BLaER1 (cell line): ENCODE measurements around the gene GYS1.

Experiments
- H3K27ac ChIP-seq: shearing (Covaris generic); formaldehyde crosslinking; 2 replicates; pipeline ENCODE4 v1.8.1; 2022
- H3K27me3 ChIP-seq: shearing (Covaris generic); formaldehyde crosslinking; 2 replicates; pipeline ENCODE4 v1.8.1; 2022
- H3K36me3 ChIP-seq: shearing (Covaris generic); formaldehyde crosslinking; 2 replicates; pipeline ENCODE4 v1.8.1; 2022
- H3K4me1 ChIP-seq: shearing (Covaris generic); formaldehyde crosslinking; 2 replicates; pipeline ENCODE4 v1.8.1; 2022
- H3K4me2 ChIP-seq: shearing (Covaris generic); formaldehyde crosslinking; 2 replicates; pipeline ENCODE4 v1.8.1; 2022
- H3K4me3 ChIP-seq: shearing (Covaris generic); formaldehyde crosslinking; 2 replicates; pipeline ENCODE4 v1.8.1; 2022
- H3K9ac ChIP-seq: shearing (Covaris generic); formaldehyde crosslinking; 2 replicates; pipeline ENCODE4 v1.8.1; 2022
- H3K9me3 ChIP-seq: shearing (Covaris generic); formaldehyde crosslinking; 2 replicates; pipeline ENCODE4 v1.8.1; 2022
- H4K20me1 ChIP-seq: shearing (Covaris generic); formaldehyde crosslinking; 2 replicates; pipeline ENCODE4 v1.8.1; 2022
- Cebpa-rat ChIP-seq: shearing (Covaris generic); IDR thresholded peaks from 2 replicates; pipeline ENCODE4 v1.8.1; 2022

Gene GYS1

DNA sequence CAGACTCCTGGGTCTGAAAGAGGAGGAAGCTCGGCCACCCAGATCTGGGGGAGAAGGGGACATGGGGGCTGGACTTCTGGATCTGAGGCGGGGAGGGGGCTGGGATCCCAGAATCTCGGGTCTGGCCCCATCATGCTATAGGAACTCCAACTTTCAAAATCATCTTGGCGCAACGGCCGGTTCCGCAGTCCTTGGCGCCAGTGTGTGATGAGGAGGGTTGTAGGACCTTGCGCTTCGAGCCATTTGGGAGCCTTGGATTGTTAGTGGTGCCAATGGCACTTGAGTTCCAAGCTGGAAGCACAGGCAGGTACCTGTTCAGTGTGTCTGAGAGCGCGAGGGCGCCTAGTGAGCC is 902 bp upstream of the GYS1 start:
- Histone ChIP-seq H3K27ac (peak overlapping the region; percentile 92), H3K9me3 (no peaks in the 10 kb centered on the region), H3K27me3 (no peaks in the 10 kb centered on the region), H3K9ac (peak overlapping the region; percentile 93), H3K4me3 (peak overlapping the region; percentile 94), H3K36me3 (peaks cover 26% of the 10 kb centered on the region), H3K4me1 (peaks cover 55% of the 10 kb centered on the region), H4K20me1 (peaks cover 48% of the 10 kb centered on the region), H3K4me2 (peak overlapping the region; percentile 98)
- TF ChIP-seq Cebpa-rat: no peak

DNA sequence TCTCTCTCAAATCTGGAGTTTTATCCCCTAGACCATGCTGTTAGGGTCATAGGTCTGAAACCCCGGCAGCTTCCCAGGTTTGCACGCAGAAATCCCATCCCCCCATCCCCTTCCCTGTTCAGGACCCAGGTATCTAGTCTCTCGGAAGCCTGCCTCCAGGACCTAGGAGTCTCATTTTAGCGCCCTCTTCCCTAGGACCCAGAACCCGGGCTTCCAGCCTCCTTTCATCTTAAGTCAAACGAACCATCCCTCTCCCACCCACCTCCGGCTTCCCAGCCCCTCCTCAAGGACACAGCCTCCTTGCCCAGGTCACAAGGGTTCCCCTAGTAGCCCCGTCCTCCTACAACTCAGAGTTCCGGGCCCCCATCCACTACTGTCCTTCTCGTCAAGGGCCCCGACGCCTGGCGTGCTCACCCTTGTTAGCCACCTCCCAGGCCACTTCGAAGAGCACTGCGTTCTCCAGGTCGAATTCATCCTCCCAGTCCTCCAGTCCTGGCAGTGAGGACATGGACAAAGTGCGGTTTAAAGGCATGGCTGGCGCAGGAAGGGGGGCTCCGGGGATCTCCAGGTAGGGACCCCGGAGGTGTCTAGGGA is 431 bp downstream of the GYS1 start:
- Histone ChIP-seq H3K4me2 (peak overlapping the region; percentile 99), H4K20me1 (peaks cover 34% of the 10 kb centered on the region), H3K36me3 (peaks cover 31% of the 10 kb centered on the region), H3K9me3 (no peaks in the 10 kb centered on the region), H3K4me1 (peaks cover 66% of the 10 kb centered on the region), H3K27me3 (no peaks in the 10 kb centered on the region), H3K9ac (peak overlapping the region; percentile 93), H3K27ac (peak overlapping the region; percentile 86), H3K4me3 (peak overlapping the region; percentile 94)
- no peak for TF ChIP-seq Cebpa-rat

DNA sequence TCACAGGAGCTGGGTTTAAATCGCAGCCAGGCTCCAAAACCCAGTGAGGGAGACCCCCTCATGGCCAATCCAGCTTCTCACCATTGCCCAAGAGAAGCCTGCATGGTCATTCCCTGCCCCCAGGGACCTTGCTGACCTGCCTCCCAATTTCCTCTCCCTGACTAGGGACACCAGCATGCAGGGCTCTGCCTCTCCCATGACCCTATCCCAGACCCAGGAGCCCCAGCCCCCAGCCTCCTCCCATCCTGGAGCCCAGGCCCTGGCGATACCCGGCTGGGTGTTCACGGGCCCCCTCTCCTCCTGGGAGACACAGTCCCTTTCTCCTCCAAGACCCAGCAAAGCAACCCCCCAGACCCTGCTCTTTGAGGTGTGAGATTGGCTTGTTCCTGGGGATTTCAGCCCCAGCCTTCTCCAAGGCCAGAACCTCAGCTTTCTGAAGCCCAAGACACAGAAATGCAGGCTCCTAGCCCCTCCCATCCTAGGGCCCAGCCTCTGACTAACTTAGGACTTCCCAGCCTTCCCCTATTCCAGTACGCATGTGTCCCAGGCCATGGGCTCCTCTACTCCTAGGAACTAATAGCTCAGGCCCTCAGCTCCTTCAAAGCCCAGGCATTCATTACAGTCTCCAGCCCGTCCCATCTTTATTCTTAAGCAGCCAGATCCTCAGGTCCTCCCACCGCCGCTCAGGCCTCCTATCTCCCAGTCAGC is 1.1 kb downstream of the GYS1 start:
- no peak for TF ChIP-seq Cebpa-rat
- Histone ChIP-seq H3K4me1 (peaks cover 66% of the 10 kb centered on the region), H3K36me3 (peaks cover 34% of the 10 kb centered on the region), H3K4me2 (peak overlapping the region; percentile 99), H3K27ac (peak overlapping the region; percentile 86), H3K9ac (peak overlapping the region; percentile 93), H3K27me3 (no peaks in the 10 kb centered on the region), H3K9me3 (no peaks in the 10 kb centered on the region), H4K20me1 (peaks cover 28% of the 10 kb centered on the region), H3K4me3 (peak overlapping the region; percentile 94)

DNA sequence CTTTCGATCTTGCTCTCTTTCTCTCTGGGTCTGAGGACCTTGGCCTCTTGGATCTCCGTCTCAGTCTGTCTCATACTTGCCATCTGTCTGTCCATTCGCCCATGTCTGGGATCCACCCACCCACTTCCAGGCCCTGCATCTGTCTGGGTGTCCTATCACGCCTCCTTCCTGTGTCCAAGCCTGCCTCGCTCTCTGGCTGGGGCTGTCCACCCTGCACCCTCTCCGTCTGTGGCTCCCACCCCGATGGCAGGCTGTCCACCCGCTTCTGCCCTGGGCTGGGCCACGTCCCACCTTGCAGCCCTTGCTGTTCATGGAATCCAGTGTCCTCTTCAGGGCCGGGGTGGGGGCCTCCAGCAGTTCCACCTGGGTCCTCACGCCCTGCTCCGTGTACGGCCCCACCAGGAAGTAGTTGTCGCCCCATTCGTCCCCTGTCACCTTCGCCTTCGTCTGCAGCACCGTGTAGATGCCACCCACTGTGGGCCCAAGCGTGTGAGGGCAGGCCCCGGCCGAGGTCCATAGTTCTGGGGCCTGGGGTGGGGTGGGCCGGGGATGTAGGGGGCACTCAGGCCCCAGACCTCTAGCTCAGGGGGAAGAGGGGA is 2.0 kb downstream of the GYS1 start:
- Histone ChIP-seq H4K20me1 (peaks cover 19% of the 10 kb centered on the region), H3K4me1 (peaks cover 63% of the 10 kb centered on the region), H3K9ac (peak overlapping the region; percentile 93), H3K9me3 (no peaks in the 10 kb centered on the region), H3K4me2 (peak overlapping the region; percentile 99), H3K36me3 (peaks cover 39% of the 10 kb centered on the region), H3K27ac (peak overlapping the region; percentile 86), H3K27me3 (no peaks in the 10 kb centered on the region), H3K4me3 (peak overlapping the region; percentile 94; the same call in 1 of the 2 replicates)
- TF ChIP-seq Cebpa-rat: no peak

DNA sequence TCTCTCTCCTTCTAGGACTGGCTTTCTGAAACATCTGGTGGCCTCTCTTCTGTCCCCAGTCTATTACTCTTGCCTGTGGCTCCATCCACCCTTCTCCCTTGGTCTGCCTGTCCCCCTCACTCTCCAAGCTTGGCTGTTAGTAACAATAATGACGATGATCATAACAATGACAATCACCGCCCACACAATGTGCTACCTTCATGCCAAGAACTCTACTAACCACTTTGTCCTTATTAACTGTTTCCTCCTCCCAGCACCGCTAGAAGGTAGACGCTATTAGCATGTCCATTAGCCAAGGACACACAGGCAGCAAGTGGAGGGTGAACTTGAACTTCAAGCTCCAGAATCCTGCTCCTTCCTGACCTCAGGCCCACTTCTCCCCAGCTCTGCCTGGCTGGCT is 2.7 kb downstream of the GYS1 start:
- Histone ChIP-seq H3K4me2 (peak overlapping the region; percentile 99), H3K36me3 (peaks cover 46% of the 10 kb centered on the region), H3K9ac (peak overlapping the region; percentile 93), H3K27ac (peak overlapping the region; percentile 86), H4K20me1 (peaks cover 12% of the 10 kb centered on the region), H3K4me3 (0 out of 2 replicates have a peak overlapping the region, but pooled peaks have one; percentile 27), H3K9me3 (no peaks in the 10 kb centered on the region), H3K4me1 (peaks cover 56% of the 10 kb centered on the region), H3K27me3 (no peaks in the 10 kb centered on the region)
- TF ChIP-seq Cebpa-rat: no peak

DNA sequence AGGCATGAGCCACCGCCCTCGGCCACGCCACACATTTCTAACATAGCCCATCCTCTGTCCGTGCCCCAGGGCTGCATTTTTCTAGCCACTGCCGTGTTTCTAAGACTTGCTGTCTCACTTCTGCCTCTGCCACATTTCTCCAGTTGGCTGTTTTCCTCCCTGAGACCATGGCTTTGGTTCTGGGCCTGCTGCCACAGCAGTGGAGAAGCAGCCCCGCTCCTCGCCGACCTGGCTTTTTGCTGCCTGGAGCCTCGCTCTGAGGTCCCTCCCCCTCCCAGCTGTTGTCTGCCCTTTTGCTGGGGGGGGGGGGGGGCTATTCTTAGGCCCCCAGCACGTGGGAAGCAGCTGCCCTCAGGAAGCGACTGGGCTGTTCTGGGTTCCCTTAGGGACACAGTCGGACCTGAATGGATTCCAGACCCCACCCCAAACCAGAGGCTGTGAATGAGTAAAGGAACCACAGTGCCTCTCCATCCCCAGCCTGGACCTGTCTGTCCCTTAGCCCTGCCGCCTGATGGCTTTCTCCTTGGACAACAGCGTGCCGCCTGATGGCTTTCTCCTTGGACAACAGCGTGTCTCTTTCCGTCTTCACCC is 3.3 kb downstream of the GYS1 start:
- peak overlapping the region; percentile 93 for H3K9ac ChIP-seq
- H3K27ac ChIP-seq: peak overlapping the region; percentile 86
- peak overlapping the region; percentile 99 for H3K4me2 ChIP-seq
- H3K4me3 ChIP-seq: peak overlapping the region; percentile 27; the same call in 1 of the 2 replicates
- TF ChIP-seq Cebpa-rat: no peak
- H3K36me3 ChIP-seq: peaks cover 52% of the 10 kb centered on the region
- no peaks in the 10 kb centered on the region for H3K9me3 ChIP-seq
- peaks cover 50% of the 10 kb centered on the region for H3K4me1 ChIP-seq
- no peaks in the 10 kb centered on the region for H3K27me3 ChIP-seq
- peaks cover 8% of the 10 kb centered on the region for H4K20me1 ChIP-seq

DNA sequence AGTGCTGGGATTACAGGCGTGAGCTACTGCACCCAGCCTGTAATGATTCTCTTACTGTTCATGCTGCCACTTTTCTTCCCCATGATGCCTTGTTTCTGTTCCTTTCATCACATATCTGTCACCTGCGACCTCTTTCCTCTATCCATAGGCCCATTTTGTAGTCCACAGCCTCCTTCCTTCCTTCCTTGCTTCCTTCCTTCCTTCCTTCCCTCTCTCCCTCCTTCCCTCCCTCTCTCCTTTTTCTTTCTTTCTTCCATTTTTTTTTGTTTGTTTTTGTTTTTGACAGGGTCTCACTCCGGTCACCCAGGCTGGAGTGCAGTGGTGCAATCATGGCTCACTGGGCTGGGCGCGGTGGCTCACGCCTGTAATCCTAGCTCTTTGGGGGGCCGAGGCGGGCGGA is 4.2 kb downstream of the GYS1 start:
- Histone ChIP-seq H3K36me3 (peaks cover 62% of the 10 kb centered on the region), H3K9ac (peak overlapping the region; percentile 93), H3K9me3 (no peaks in the 10 kb centered on the region), H3K27me3 (no peaks in the 10 kb centered on the region), H3K4me1 (peaks cover 43% of the 10 kb centered on the region), H4K20me1 (peaks cover 8% of the 10 kb centered on the region), H3K4me3 (no peak overlapping the region), H3K4me2 (peak overlapping the region; percentile 99), H3K27ac (peak overlapping the region; percentile 86)
- no peak for TF ChIP-seq Cebpa-rat

DNA sequence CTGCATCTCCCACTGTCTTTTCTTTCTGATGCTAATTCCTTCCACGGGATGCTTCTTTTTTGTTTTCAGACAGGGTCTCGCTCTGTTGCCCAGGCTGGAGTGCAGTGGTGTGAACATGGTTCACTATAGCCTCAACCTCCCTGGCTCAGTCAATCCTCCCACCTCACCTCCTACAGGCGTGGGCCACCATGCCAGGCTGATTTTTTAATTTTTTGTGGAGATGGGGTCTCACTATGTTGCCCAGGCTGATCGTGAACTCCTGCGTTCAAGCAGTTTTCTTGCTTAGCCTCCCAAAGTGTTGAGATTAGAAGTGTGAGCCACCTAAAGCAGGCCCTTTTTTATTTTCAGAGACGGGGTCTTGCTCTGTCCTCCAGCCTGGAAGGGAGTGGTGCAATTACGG is 4.8 kb downstream of the GYS1 start:
- TF ChIP-seq Cebpa-rat: no peak
- Histone ChIP-seq H3K9ac (peak overlapping the region; percentile 93; the same call in 1 of the 2 replicates), H3K4me3 (no peak overlapping the region)

DNA sequence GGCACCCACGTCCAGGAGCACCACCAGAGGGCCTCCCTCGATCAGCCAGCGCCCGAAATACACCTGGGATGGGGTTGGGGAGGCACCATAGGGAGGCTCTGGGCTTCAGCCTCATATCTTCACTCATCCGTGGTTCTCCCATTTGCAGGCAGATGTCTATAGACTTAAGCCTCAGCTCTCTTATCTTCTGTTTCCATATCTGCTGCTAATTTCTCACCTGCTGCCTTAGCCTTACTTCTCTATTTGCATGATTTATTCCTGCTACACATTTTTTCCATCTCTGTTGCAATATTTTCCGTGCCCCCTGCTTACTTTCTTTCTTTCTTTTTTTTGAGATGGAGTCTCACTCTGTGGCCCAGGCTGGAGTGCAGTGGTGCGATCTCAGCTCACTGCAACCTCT is 5.8 kb downstream of the GYS1 start:
- H3K9me3 ChIP-seq: no peaks in the 10 kb centered on the region
- H3K36me3 ChIP-seq: peaks cover 77% of the 10 kb centered on the region
- H3K27ac ChIP-seq: no peak overlapping the region
- H3K4me3 ChIP-seq: no peak overlapping the region
- no peaks in the 10 kb centered on the region for H3K27me3 ChIP-seq
- H4K20me1 ChIP-seq: peaks cover 8% of the 10 kb centered on the region
- no peak for TF ChIP-seq Cebpa-rat
- no peak overlapping the region for H3K4me2 ChIP-seq
- H3K4me1 ChIP-seq: peaks cover 43% of the 10 kb centered on the region
- H3K9ac ChIP-seq: no peak overlapping the region

More for the DNA sequence above, 4.8 kb downstream of the GYS1 start:
- Histone ChIP-seq H3K4me1 (peaks cover 43% of the 10 kb centered on the region), H4K20me1 (peaks cover 8% of the 10 kb centered on the region), H3K36me3 (peaks cover 67% of the 10 kb centered on the region), H3K27me3 (no peaks in the 10 kb centered on the region), H3K4me2 (no peak overlapping the region), H3K9me3 (no peaks in the 10 kb centered on the region), H3K27ac (peak overlapping the region; percentile 86; the same call in 1 of the 2 replicates)

DNA sequence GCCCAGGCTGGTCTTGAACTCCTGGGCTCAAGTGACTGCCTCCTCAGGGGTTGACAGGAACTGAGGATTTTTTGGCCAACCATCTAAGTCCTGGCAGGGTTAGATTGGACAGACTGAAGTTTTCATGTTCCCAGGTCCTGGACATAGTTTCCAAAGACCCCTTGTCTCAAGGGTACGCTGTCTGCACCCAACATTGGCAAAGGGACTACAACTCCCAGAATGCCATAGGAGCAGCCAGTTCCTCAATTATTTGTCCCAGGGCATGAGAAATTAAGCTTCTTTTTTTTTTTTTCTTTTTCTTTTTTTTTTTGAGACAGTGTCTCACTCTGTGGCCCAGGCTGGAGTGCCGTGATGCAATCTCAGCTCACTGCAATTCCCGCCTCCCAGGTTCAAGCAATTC is 6.9 kb downstream of the GYS1 start:
- no peak for TF ChIP-seq Cebpa-rat
- Histone ChIP-seq H3K4me3 (no peak overlapping the region), H3K4me1 (peaks cover 33% of the 10 kb centered on the region), H3K36me3 (peaks cover 88% of the 10 kb centered on the region), H4K20me1 (no peaks in the 10 kb centered on the region), H3K9ac (no peak overlapping the region), H3K9me3 (no peaks in the 10 kb centered on the region), H3K4me2 (no peak overlapping the region), H3K27me3 (no peaks in the 10 kb centered on the region), H3K27ac (no peak overlapping the region)
